ENCODE results near the gene ATXN7. TPM values are rescaled to one million over a fixed set of nuclear protein-coding genes. Genes with fewer than 3 reads are reported as not detected.
A peak's percentile ranks its signal among the peaks of the same experiment; 100 is the strongest.

Gene ATXN7
- total and polyA plus RNA-seq, 2 of the 13 experiments (the other 11 are each of a cell fraction or from before 2014, with no cell fraction given) = 13.8 to 20.0 TPM

DNA sequence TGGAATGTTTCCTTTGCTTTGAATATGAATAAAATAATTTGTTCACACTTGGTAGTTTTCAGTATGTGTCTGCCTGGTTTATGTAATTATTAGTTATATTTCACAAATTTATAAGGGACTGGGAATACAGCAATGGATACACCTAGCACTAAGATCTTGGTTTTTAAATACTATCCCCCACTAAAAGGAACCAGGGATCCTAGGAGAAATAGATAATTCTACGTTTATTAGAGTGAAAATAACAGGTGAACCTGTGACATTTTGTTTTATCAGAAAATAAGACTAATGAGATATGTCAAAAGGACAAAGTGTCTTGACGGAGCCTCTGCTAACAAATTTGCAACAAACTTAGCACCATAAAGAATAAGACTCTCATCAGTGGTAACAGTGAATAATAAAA lies 156.2 kb downstream of the ATXN7 start (continued):
- TF ChIP-seq, protein P1, sequence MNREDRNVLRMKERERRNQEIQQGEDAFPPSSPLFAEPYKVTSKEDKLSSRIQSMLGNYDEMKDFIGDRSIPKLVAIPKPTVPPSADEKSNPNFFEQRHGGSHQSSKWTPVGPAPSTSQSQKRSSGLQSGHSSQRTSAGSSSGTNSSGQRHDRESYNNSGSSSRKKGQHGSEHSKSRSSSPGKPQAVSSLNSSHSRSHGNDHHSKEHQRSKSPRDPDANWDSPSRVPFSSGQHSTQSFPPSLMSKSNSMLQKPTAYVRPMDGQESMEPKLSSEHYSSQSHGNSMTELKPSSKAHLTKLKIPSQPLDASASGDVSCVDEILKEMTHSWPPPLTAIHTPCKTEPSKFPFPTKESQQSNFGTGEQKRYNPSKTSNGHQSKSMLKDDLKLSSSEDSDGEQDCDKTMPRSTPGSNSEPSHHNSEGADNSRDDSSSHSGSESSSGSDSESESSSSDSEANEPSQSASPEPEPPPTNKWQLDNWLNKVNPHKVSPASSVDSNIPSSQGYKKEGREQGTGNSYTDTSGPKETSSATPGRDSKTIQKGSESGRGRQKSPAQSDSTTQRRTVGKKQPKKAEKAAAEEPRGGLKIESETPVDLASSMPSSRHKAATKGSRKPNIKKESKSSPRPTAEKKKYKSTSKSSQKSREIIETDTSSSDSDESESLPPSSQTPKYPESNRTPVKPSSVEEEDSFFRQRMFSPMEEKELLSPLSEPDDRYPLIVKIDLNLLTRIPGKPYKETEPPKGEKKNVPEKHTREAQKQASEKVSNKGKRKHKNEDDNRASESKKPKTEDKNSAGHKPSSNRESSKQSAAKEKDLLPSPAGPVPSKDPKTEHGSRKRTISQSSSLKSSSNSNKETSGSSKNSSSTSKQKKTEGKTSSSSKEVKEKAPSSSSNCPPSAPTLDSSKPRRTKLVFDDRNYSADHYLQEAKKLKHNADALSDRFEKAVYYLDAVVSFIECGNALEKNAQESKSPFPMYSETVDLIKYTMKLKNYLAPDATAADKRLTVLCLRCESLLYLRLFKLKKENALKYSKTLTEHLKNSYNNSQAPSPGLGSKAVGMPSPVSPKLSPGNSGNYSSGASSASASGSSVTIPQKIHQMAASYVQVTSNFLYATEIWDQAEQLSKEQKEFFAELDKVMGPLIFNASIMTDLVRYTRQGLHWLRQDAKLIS (CRISPR knock-in tag; IDR thresholded peaks at IDR 0.05) = no peak
- no peak for TF ChIP-seq ZNF33B (CRISPR knock-in tag; IDR thresholded peaks at IDR 0.05)

DNA sequence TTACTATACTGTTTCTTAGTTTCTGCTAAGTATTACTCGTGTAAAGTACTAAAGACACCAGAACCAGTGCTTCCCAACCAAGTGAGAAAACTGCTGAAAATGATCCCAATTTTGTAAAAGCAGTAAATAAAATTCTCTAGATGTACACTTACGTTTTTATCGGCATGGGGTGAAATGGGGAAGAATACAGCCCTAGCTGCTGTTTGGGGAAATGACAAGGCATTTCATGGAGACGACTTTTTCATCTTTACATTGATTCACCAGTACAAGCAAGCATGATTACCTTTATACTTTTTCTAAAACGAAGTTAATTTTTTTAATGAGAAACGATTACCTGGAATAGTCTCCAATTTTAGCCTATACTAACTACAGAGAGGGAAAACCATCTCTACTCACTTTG lies 158.3 kb downstream of the ATXN7 start:
- Histone ChIP-seq H3K4me2 (ENCODE audit: low read depth, low read length) (peak overlapping the region; percentile 98), H3K4me1 (ENCODE audit: insufficient read depth, low read length) (peaks cover 29% of the 10 kb centered on the region), H3K79me2 (ENCODE audit: insufficient read depth, low read length) (peaks cover 29% of the 10 kb centered on the region), H3K27ac (ENCODE audit: extremely low read length, insufficient read depth, low read length) (no peak overlapping the region), H3K4me3 (replicated peaks in 1 of 3; ENCODE audit: insufficient read depth in 1 of 3, low read depth in 2 of 3, low read length in 3 of 3) (peak overlapping the region; percentile 86 to 95 (median 90); a peak in 5 of 6 replicates), H3K27me3 (ENCODE audit: control insufficient read depth in 1 of 2, insufficient read depth in 2 of 2, low read length in 2 of 2) (no peaks in the 10 kb centered on the region), H3K9me3 (ENCODE audit: low read length) (no peaks in the 10 kb centered on the region), H4K20me1 (ENCODE audit: insufficient read depth, low read length) (no peaks in the 10 kb centered on the region), H2AFZ (ENCODE audit: low read length) (no peak overlapping the region), H3K9ac (ENCODE audit: insufficient read depth, low read depth, low read length) (peak overlapping the region; percentile 93), H3K36me3 (replicated peaks in 1 of 2; ENCODE audit: control insufficient read depth in 1 of 2, insufficient read depth in 2 of 2, low read length in 2 of 2) (peaks cover 4 to 31% of the 10 kb centered on the region in 2 experiments; a peak in 4 of 5 replicates)
- CTCF ChIA-PET (ENCODE audit: low intra/inter-chr PET ratio, low total read pairs) = no interaction called here
- 76% methylated on average over 6 of the region's 6 CpGs for WGBS (ENCODE audit: low lambda C conversion rate)
- POLR2A ChIA-PET = no interaction called here
- intact Hi-C loops (cut with micrococcal nuclease; ENCODE audit: unreplicated experiment) (loop anchor here (5.0 kb wide), 1 partner anchor 60 kb away; no protein-coding TSS in a partner anchor), in situ Hi-C loops (cut with HindIII; ENCODE audit: extremely low pct_ligation_motif_present, low pct_unique_long_range_greater_than_20kb) (no loop called here)
- FAIRE-seq (no peak), DNase-seq (ENCODE audit: low spot score) (no peak), ATAC-seq (no peak)
- no TSS peak for BruUV-seq (replicated peaks)
- TF ChIP-seq FIP1L1 (IDR thresholded peaks at IDR 0.05; ENCODE audit: borderline replicate concordance, insufficient read depth, low read depth, low read length) (no peak), FLYWCH1 (CRISPR knock-in tag; IDR thresholded peaks at IDR 0.05) (no peak), THYN1 (CRISPR knock-in tag; IDR thresholded peaks at IDR 0.05; ENCODE audit: borderline replicate concordance, low read depth) (no peak), SIX1 (CRISPR knock-in tag; IDR thresholded peaks at IDR 0.05; ENCODE audit: borderline replicate concordance) (no peak), ARNT (IDR thresholded peaks at IDR 0.05) (no peak), ZNF556 (CRISPR knock-in tag; IDR thresholded peaks at IDR 0.05; ENCODE audit: borderline replicate concordance) (no peak), TCF12 (IDR thresholded peaks at IDR 0.05) (no peak), TCF12 (CRISPR knock-in tag; IDR thresholded peaks at IDR 0.05) (no peak), NFE2 (CRISPR knock-in tag; IDR thresholded peaks at IDR 0.05) (no peak), ZNF569 (CRISPR knock-in tag; IDR thresholded peaks at IDR 0.05; ENCODE audit: borderline replicate concordance) (no peak), ZBTB38 (CRISPR knock-in tag; IDR thresholded peaks at IDR 0.05) (no peak), ZNF331 (CRISPR knock-in tag; IDR thresholded peaks at IDR 0.05) (no peak), ZNF326 (CRISPR knock-in tag; IDR thresholded peaks at IDR 0.05; ENCODE audit: borderline replicate concordance) (no peak), NR0B2 (CRISPR knock-in tag; IDR thresholded peaks at IDR 0.05) (no peak), ZNF782 (CRISPR knock-in tag; IDR thresholded peaks at IDR 0.05; ENCODE audit: borderline replicate concordance) (no peak), ZNF484 (CRISPR knock-in tag; IDR thresholded peaks at IDR 0.05; ENCODE audit: borderline replicate concordance, low read depth) (no peak)
- TF ChIP-seq, protein P2, sequence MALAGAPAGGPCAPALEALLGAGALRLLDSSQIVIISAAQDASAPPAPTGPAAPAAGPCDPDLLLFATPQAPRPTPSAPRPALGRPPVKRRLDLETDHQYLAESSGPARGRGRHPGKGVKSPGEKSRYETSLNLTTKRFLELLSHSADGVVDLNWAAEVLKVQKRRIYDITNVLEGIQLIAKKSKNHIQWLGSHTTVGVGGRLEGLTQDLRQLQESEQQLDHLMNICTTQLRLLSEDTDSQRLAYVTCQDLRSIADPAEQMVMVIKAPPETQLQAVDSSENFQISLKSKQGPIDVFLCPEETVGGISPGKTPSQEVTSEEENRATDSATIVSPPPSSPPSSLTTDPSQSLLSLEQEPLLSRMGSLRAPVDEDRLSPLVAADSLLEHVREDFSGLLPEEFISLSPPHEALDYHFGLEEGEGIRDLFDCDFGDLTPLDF (CRISPR knock-in tag; IDR thresholded peaks at IDR 0.05) = no peak

Measured in HepG2 (cell line).